Naive thymus-derived CD4-positive, alpha-beta T cell (primary cell): ENCODE data around the gene PLCL2. TPM values are rescaled to one million over a fixed set of nuclear protein-coding genes. Genes with fewer than 3 reads are reported as not detected.

Experiments used
- ATAC-seq: fragments of 150-1000 bp; cut with Tn5 transposase; 2 replicates; pipeline ENCODE4 v1.10.0; 2021; ENCODE audit warnings: mild to moderate bottlenecking, moderate library complexity
- CTCF ChIA-PET: fragments of 350-600 bp; sonication (Branson Sonifier 250); formaldehyde crosslinking; loops from one replicate; lab custom pipeline; 2021; ENCODE audit warnings: antibody characterized with exemption; lab: Charles Lee
- POLR2A ChIA-PET: fragments of 350-600 bp; sonication (Branson Sonifier 250); formaldehyde crosslinking; loops from one replicate; lab custom pipeline; 2021; ENCODE audit warnings: antibody characterized with exemption, inconsistent platforms; lab: Charles Lee
- DNase-seq, 9 donors: peaks; one replicate each; pipeline versions ENCODE4 v3.0.0 to v3.0.0-alpha.2; 2020 to 2022; ENCODE audit warnings: mixed read lengths in 1 of 9
- H3K27ac ChIP-seq: one replicate; pipeline ENCODE4 v1.7.0; 2013; ENCODE audit warnings: mild to moderate bottlenecking, low read depth, low read length, moderate library complexity
- H3K27me3 ChIP-seq, 2 donors: one replicate each; pipeline ENCODE4 v1.7.0; 2013; ENCODE audit warnings: low read length in 2 of 2, mild to moderate bottlenecking in 2 of 2, moderate library complexity in 2 of 2; ENCODE audit not compliant: control insufficient read depth in 2 of 2, insufficient read depth in 2 of 2
- H3K36me3 ChIP-seq, 3 experiments: 1 replicate in 2 of 3; 2 replicates in 1 of 3; pipeline ENCODE4 v1.7.0; 2013; ENCODE audit warnings: low read length in 3 of 3, mild to moderate bottlenecking in 3 of 3, moderate library complexity in 1 of 3; ENCODE audit not compliant: insufficient read depth in 3 of 3, control insufficient read depth in 2 of 3
- H3K4me1 ChIP-seq, 2 donors: one replicate each; pipeline ENCODE4 v1.7.0; 2013; ENCODE audit warnings: low read length in 2 of 2, mild to moderate bottlenecking in 2 of 2, moderate library complexity in 1 of 2; ENCODE audit not compliant: control insufficient read depth in 2 of 2, insufficient read depth in 2 of 2
- H3K4me3 ChIP-seq: 2 replicates; pipeline ENCODE4 v1.7.0; 2013; ENCODE audit warnings: mild to moderate bottlenecking, low read length
- H3K9me3 ChIP-seq, 3 experiments: 1 replicate in 2 of 3; 2 replicates in 1 of 3; pipeline ENCODE4 v1.7.0; 2013; ENCODE audit warnings: low read length in 3 of 3; ENCODE audit not compliant: control insufficient read depth in 2 of 3
- H3K27ac Mint-ChIP-seq, 9 donors: one replicate each; pipeline ENCODE4 v1.8.0; 2020 to 2022; ENCODE audit warnings: mixed read lengths in 9 of 9, mild to moderate bottlenecking in 8 of 9, moderate library complexity in 5 of 9, inconsistent platforms in 2 of 9
- H3K27me3 Mint-ChIP-seq, 5 donors: one replicate each; pipeline ENCODE4 v1.8.0; 2021 to 2022; ENCODE audit warnings: mixed read lengths in 5 of 5, mild to moderate bottlenecking in 1 of 5
- H3K36me3 Mint-ChIP-seq, 5 donors: one replicate each; pipeline ENCODE4 v1.8.0; 2020 to 2022; ENCODE audit warnings: mixed read lengths in 5 of 5, mild to moderate bottlenecking in 3 of 5, inconsistent platforms in 1 of 5
- H3K4me1 Mint-ChIP-seq, 7 donors: one replicate each; pipeline ENCODE4 v1.8.0; 2020 to 2022; ENCODE audit warnings: mixed read lengths in 7 of 7, mild to moderate bottlenecking in 3 of 7, inconsistent platforms in 1 of 7
- H3K4me3 Mint-ChIP-seq, 10 donors: one replicate each; pipeline ENCODE4 v1.8.0; 2020 to 2022; ENCODE audit warnings: mild to moderate bottlenecking in 10 of 10, mixed read lengths in 10 of 10, moderate library complexity in 6 of 10, inconsistent platforms in 2 of 10
- H3K9me3 Mint-ChIP-seq, 11 donors: one replicate each; pipeline ENCODE4 v1.8.0; 2020 to 2022; ENCODE audit warnings: mixed read lengths in 11 of 11, mild to moderate bottlenecking in 4 of 11, inconsistent platforms in 1 of 11, moderate library complexity in 1 of 11
- intact Hi-C, 2 donors: fragments of 100-400 bp; cut with micrococcal nuclease; formaldehyde crosslinking; loops; one replicate each; pipeline ENCODE4 v1.15.1; 2023
- polyA plus RNA-seq, 2 donors: library from polyadenylated mRNA; unstranded; fragments of 300-500 nt; fragmentation: Illumina TruSeq; gene quantifications; one replicate each; pipeline ENCODE4 v1.2.3, GENCODE V29; 2021
- total RNA-seq, 6 experiments: library from RNA in 5 of 6; stranded (reverse) in 5 of 6; gene quantifications; 1 replicate in 5 of 6; 2 replicates in 1 of 6; pipeline ENCODE4 v1.2.3 and lab custom pipeline; 2021 to 2026

The PLCL2 gene
- total and polyA plus RNA-seq, 7 experiments from 2014 or later: 48.9 to 90.8 (median 64.1) TPM

- intact Hi-C loops: loop anchor here in 1 of 2 donors (1.0 kb wide), 1 partner anchor 9 kb away; no protein-coding TSS in a partner anchor
These were observed 27.9 kb downstream of the PLCL2 start for GRCh38 chr3:16912400-16913263.

GRCh38 chr3:16913264-16913580 lies 28.5 kb downstream of the PLCL2 start:
- H3K4me3 ChIP-seq: no peak overlapping the region
- ATAC-seq: no peak
- ChIA-PET CTCF (no interaction called here), POLR2A (no interaction called here)
- Mint-ChIP-seq H3K9me3 (no peaks in the 10 kb centered on the region), H3K4me1 (peaks cover 57 to 95% (median 84%) of the 10 kb centered on the region in 7 donors), H3K27me3 (no peaks in the 10 kb centered on the region), H3K4me3 (peak overlapping the region in 5 of 10 donors; percentile 17 to 74 (median 35)), H3K27ac (peak overlapping the region in 4 of 9 donors; percentile 5 to 46 (median 20)), H3K36me3 (peaks cover 0 to 20% (median 10%) of the 10 kb centered on the region in 5 donors)
- no peak overlapping the region for H3K27ac ChIP-seq
- no peaks in the 10 kb centered on the region for H3K27me3 ChIP-seq
- no peaks in the 10 kb centered on the region for H3K36me3 ChIP-seq
- no peaks in the 10 kb centered on the region for H3K9me3 ChIP-seq
- intact Hi-C loops: loop anchor here in 1 of 2 donors (1.0 kb wide), 1 partner anchor 10 kb away; no protein-coding TSS in a partner anchor
- no peak for DNase-seq
- H3K4me1 ChIP-seq: peaks cover 25 to 45% of the 10 kb centered on the region in 2 donors

More at GRCh38 chr3:16912400-16913263, 27.9 kb downstream of the PLCL2 start:
- POLR2A ChIA-PET: interaction anchor here (0.6 kb wide), 1 partner anchor 8 kb away, joined by 4 read pairs; no protein-coding TSS in a partner anchor
- Mint-ChIP-seq H3K4me3 (peak overlapping the region in 9 of 10 donors; percentile 4 to 74 (median 34)), H3K9me3 (no peaks in the 10 kb centered on the region), H3K36me3 (peaks cover 0 to 20% (median 10%) of the 10 kb centered on the region in 5 donors), H3K4me1 (peaks cover 57 to 95% (median 84%) of the 10 kb centered on the region in 7 donors), H3K27ac (peak overlapping the region in 5 of 9 donors; percentile 5 to 46 (median 13)), H3K27me3 (no peaks in the 10 kb centered on the region)
- CTCF ChIA-PET: no interaction called here
- Histone ChIP-seq H3K27ac (no peak overlapping the region), H3K4me1 (peaks cover 29 to 48% of the 10 kb centered on the region in 2 donors), H3K4me3 (no peak overlapping the region), H3K27me3 (no peaks in the 10 kb centered on the region), H3K9me3 (no peaks in the 10 kb centered on the region), H3K36me3 (no peaks in the 10 kb centered on the region)
- DNase-seq (no peak), ATAC-seq (no peak)

- no peaks in the 10 kb centered on the region for H3K27me3 Mint-ChIP-seq
- ChIA-PET POLR2A (interaction anchor here (0.6 to 1.2 kb wide), 3 partner anchors 8 to 1376 kb away, joined by 4 read pairs; no protein-coding TSS in a partner anchor), CTCF (no interaction called here)
- Histone ChIP-seq H3K9me3 (no peaks in the 10 kb centered on the region), H3K27ac (no peak overlapping the region), H3K4me3 (no peak overlapping the region), H3K4me1 (peaks cover 38 to 39% of the 10 kb centered on the region in 2 donors), H3K36me3 (no peaks in the 10 kb centered on the region), H3K27me3 (no peaks in the 10 kb centered on the region)
- peaks cover 44 to 96% (median 82%) of the 10 kb centered on the region in 7 donors for H3K4me1 Mint-ChIP-seq
- DNase-seq: no peak
- peaks cover 0 to 11% (median 8%) of the 10 kb centered on the region in 5 donors for H3K36me3 Mint-ChIP-seq
- H3K4me3 Mint-ChIP-seq: peak overlapping the region in 7 of 10 donors; percentile 6 to 66 (median 39)
- intact Hi-C loops: no loop called here
- H3K27ac Mint-ChIP-seq: peak overlapping the region in 2 of 9 donors; percentile 10 to 42
- no peak for ATAC-seq
- H3K9me3 Mint-ChIP-seq: no peaks in the 10 kb centered on the region
These were observed 32.1 kb downstream of the PLCL2 start for GRCh38 chr3:16916840-16917239.

- no peak overlapping the region for H3K27ac ChIP-seq
- intact Hi-C loops: no loop called here
- H3K9me3 Mint-ChIP-seq: no peaks in the 10 kb centered on the region
These were observed 32.6 kb downstream of the PLCL2 start for GRCh38 chr3:16917256-16917935.

GRCh38 chr3:16917980-16918682 lies 33.4 kb downstream of the PLCL2 start:
- Histone ChIP-seq H3K9me3 (no peaks in the 10 kb centered on the region), H3K27me3 (no peaks in the 10 kb centered on the region), H3K36me3 (no peaks in the 10 kb centered on the region), H3K4me1 (peaks cover 32 to 35% of the 10 kb centered on the region in 2 donors), H3K27ac (no peak overlapping the region), H3K4me3 (no peak overlapping the region)
- DNase-seq (no peak), ATAC-seq (no peak)
- peaks cover 0 to 9% (median 5%) of the 10 kb centered on the region in 5 donors for H3K36me3 Mint-ChIP-seq
- H3K27me3 Mint-ChIP-seq: no peaks in the 10 kb centered on the region
- ChIA-PET POLR2A (interaction anchor here (0.6 to 1.0 kb wide), 2 partner anchors 9 to 325 kb away, joined by 3 to 4 read pairs; no protein-coding TSS in a partner anchor), CTCF (no interaction called here)
- peaks cover 0 to 2% (median 0%) of the 10 kb centered on the region in 11 donors for H3K9me3 Mint-ChIP-seq
- intact Hi-C loops: loop anchor here in 1 of 2 donors (1.0 kb wide), 2 partner anchors 8 to 10 kb away; no protein-coding TSS in a partner anchor
- peak overlapping the region in 1 of 9 donors; percentile 10 for H3K27ac Mint-ChIP-seq
- H3K4me3 Mint-ChIP-seq: peak overlapping the region in 5 of 10 donors; percentile 8 to 61 (median 49)
- H3K4me1 Mint-ChIP-seq: peaks cover 35 to 95% (median 80%) of the 10 kb centered on the region in 7 donors

More at GRCh38 chr3:16917256-16917935, 32.6 kb downstream of the PLCL2 start:
- H3K4me1 ChIP-seq: peaks cover 36 to 39% of the 10 kb centered on the region in 2 donors
- Mint-ChIP-seq H3K36me3 (peaks cover 0 to 11% (median 8%) of the 10 kb centered on the region in 5 donors), H3K4me1 (peaks cover 40 to 96% (median 83%) of the 10 kb centered on the region in 7 donors), H3K4me3 (peak overlapping the region in 7 of 10 donors; percentile 9 to 66 (median 42)), H3K27ac (peak overlapping the region in 3 of 9 donors; percentile 1 to 63 (median 10)), H3K27me3 (no peaks in the 10 kb centered on the region)
- H3K27me3 ChIP-seq: no peaks in the 10 kb centered on the region
- ATAC-seq (no peak), DNase-seq (no peak)
- H3K9me3 ChIP-seq: no peaks in the 10 kb centered on the region
- H3K4me3 ChIP-seq: no peak overlapping the region
- CTCF ChIA-PET: no interaction called here
- POLR2A ChIA-PET: interaction anchor here (0.6 to 1.2 kb wide), 2 partner anchors 16 to 1377 kb away, joined by 4 read pairs; no protein-coding TSS in a partner anchor
- no peaks in the 10 kb centered on the region for H3K36me3 ChIP-seq
